ENCODE results near the gene CACNA1H.

CACNA1H gene

GRCh38 chr16:1256874-1257322 lies 104.0 kb downstream of the CACNA1H start:
- DNase-seq (ENCODE audit: insufficient read length, low spot score) (no peak), FAIRE-seq (no peak)
- no peak for TF ChIP-seq POLR2A (IDR thresholded peaks at IDR 0.05; ENCODE audit: low read depth, low read length)

- FAIRE-seq: no peak
Observed at GRCh38 chr16:1257561-1258224, 104.8 kb downstream of the CACNA1H start.

GRCh38 chr16:1258225-1258600 lies 105.3 kb downstream of the CACNA1H start:
- FAIRE-seq (no peak), DNase-seq (ENCODE audit: insufficient read length, low spot score) (no peak)
- no peak for TF ChIP-seq POLR2A (IDR thresholded peaks at IDR 0.05; ENCODE audit: low read depth, low read length)

More at GRCh38 chr16:1257561-1258224, 104.8 kb downstream of the CACNA1H start:
- TF ChIP-seq POLR2A (IDR thresholded peaks at IDR 0.05; ENCODE audit: low read depth, low read length): no peak
- DNase-seq (ENCODE audit: insufficient read length, low spot score): no peak

- no peak for FAIRE-seq
- DNase-seq (ENCODE audit: insufficient read length, low spot score): no peak
- no peak for TF ChIP-seq POLR2A (IDR thresholded peaks at IDR 0.05; ENCODE audit: low read depth, low read length)
Observed at GRCh38 chr16:1258906-1259759, 106.2 kb downstream of the CACNA1H start.

- DNase-seq (ENCODE audit: insufficient read length, low spot score): no peak
- TF ChIP-seq POLR2A (IDR thresholded peaks at IDR 0.05; ENCODE audit: low read depth, low read length): no peak
- no peak for FAIRE-seq
Observed at GRCh38 chr16:1259760-1260068, 106.8 kb downstream of the CACNA1H start.

- no peak for FAIRE-seq
- TF ChIP-seq POLR2A (IDR thresholded peaks at IDR 0.05; ENCODE audit: low read depth, low read length): no peak
- DNase-seq (ENCODE audit: insufficient read length, low spot score): no peak
Observed at GRCh38 chr16:1260101-1260680, 107.3 kb downstream of the CACNA1H start.

- FAIRE-seq: no peak
- TF ChIP-seq POLR2A (IDR thresholded peaks at IDR 0.05; ENCODE audit: low read depth, low read length): no peak
- DNase-seq (ENCODE audit: insufficient read length, low spot score): no peak
Observed at GRCh38 chr16:1261131-1261892, 108.4 kb downstream of the CACNA1H start.

- no peak for TF ChIP-seq POLR2A (IDR thresholded peaks at IDR 0.05; ENCODE audit: low read depth, low read length)
- FAIRE-seq: no peak
Observed at GRCh38 chr16:1262210-1262845, 109.4 kb downstream of the CACNA1H start.

GRCh38 chr16:1262846-1263221 lies 109.9 kb downstream of the CACNA1H start:
- FAIRE-seq: no peak
- no peak for TF ChIP-seq POLR2A (IDR thresholded peaks at IDR 0.05; ENCODE audit: low read depth, low read length)
- no peak for DNase-seq (ENCODE audit: insufficient read length, low spot score)

More at GRCh38 chr16:1262210-1262845, 109.4 kb downstream of the CACNA1H start:
- no peak for DNase-seq (ENCODE audit: insufficient read length, low spot score)

- no peak for TF ChIP-seq POLR2A (IDR thresholded peaks at IDR 0.05; ENCODE audit: low read depth, low read length)
- DNase-seq (ENCODE audit: insufficient read length, low spot score): no peak
- no peak for FAIRE-seq
Observed at GRCh38 chr16:1263591-1264344, 110.9 kb downstream of the CACNA1H start.

GRCh38 chr16:1264345-1265089 lies 111.6 kb downstream of the CACNA1H start:
- TF ChIP-seq POLR2A (IDR thresholded peaks at IDR 0.05; ENCODE audit: low read depth, low read length): no peak
- no peak for DNase-seq (ENCODE audit: insufficient read length, low spot score)
- no peak for FAIRE-seq

GRCh38 chr16:1265090-1265630 lies 112.3 kb downstream of the CACNA1H start:
- FAIRE-seq (no peak), DNase-seq (ENCODE audit: insufficient read length, low spot score) (no peak)
- TF ChIP-seq POLR2A (IDR thresholded peaks at IDR 0.05; ENCODE audit: low read depth, low read length): no peak
